GM21723 (cell line): ENCODE results near the gene PACS1.
A peak's percentile ranks its signal among the peaks of the same experiment; 100 is the strongest.
"Not testable (repeated sequence)": the region's sequence is repeated elsewhere in the genome, so short reads cannot be mapped to it uniquely, and the experiment has no call there.

Source experiments
- ATAC-seq: cut with Tn5 transposase; IDR thresholded peaks from one replicate; pipeline ENCODE4 v1.9.1; 2021; ENCODE audit warnings: mild to moderate bottlenecking, moderate library complexity; ENCODE audit not compliant: unreplicated experiment

Gene PACS1

DNA sequence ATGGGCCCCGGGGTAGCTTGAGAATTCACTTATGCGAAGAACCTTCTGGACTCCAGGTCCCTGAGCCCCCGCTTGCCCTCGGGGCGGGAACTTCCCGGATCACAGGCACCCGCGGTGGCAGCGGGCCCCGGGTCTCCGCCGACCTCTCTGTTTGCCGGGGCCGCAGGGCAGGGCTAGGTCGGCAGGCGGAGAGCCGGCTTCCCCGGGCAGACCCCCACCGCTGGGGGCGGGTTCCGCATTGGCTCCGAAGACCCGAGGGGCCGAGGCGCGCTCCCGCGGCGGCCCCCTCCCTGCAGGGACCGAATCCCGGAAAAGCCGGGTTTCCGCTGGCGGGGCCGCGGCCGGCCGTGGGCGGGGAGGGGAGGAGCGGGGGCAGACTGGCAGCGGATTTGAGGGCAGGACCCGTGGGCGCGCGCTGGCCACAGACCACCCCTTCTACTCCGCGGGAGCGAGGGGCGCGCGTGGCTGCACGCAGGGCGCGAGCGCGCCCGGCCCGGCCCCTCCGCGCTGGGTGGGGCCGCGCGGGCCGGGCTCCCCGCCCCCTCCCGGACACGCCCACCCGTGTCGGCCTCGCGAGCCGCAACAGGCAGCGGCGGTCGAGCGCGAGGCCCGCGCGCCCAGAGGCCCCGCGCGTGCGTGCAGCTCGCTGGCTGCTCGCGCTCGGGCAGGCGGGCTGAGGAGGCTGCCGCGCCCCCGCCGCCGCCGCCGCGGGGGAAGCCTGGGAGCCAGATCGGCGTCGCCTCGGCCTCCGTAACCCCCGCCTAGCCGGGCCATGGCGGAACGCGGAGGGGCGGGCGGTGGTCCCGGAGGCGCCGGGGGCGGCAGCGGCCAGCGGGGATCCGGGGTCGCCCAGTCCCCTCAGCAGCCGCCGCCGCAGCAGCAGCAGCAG, at the start of gene PACS1:
TSS of gene PACS1 (plus strand) at position 558 of the 889 bp plus-strand sequence. CDS start at position 773, 215 bp downstream.
- ATAC-seq = peak; percentile 41

DNA sequence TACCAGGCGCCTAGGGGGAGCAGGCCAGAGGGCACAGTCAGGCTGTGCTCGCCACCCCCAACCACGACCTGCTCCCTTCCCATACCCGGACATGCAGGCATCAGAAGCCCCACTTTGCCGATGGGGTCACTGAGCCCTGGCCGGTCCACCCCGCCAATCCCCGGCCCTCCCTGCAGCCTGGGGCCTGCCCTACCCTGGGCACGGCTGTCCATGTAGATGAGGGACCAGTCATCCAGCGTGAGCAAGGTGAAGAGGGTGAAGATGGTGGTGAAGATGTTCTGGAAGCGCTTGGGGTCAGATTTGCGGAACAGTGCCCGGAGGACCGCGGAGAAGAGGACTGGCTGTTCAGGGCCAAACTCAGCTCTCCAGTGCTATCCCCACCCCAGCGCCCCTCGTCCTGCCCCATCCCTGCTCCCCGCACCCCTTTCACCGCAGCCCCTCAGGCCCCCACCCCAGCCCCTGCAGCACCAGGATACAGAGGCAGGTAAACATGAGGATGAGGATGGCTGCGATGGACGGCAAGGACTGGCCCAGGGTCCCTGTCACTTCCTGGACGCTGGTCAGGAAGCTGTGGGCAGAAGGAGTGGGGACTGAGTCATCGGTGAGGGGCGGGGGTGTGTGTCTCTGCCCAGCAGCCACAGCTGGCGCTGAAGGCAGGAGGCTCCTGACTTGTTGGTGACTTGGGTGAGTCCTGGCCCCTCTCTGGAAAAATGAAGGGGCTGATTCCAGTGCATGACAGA, 49.3 kb upstream of the PACS1 start:
- ATAC-seq = no peak

DNA sequence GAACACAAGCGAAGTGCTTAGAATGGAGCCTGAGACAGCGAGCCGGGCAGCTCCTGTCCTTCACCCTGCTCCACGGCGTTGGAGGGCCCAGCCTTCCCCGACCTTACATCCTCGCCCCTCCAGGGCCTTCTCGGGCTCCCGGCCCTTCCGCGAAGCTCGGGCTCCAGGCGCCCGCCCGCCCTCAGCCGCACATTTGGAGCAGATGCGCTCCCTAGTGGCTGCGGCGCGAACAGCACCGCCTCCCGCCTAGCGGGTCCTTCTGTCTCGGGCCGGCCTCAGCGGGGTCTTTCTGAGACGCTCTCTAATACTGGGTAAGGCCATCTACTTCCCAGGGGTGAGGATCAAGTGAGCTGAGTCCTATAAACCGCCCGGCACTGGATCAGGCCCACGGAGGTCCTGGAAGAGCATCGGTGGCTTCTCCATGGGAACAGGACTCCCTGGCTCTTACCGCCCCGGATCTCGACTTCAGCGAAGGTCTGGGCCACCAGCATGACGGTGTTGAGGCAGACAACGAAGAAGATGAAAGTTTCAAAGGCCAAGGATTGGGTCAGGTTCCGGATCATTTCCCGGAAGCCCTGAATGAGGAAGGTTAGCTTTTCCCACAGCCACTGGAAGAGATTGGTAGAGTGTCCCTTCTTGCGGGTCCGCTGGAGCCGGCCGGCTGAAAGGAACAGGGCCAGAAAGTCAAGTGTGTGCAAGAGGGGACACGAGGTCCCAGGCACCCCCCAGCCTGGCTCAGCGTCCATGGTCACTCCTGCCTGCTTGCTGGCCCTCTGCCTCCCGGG, 47.5 kb upstream of the PACS1 start:
- ATAC-seq = no peak

DNA sequence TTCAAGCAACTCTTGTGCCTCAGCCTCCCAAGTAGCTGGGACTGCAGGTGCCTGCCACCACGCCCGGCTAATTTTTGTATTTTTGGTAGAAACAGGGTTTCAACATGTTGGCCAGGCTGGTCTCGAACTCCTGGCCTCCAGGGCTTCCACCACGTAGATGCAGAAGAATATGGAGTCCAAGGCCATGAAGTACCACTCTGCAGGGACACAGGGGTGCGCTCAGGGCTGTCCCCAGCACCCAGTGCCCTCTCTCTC, 47.0 kb upstream of the PACS1 start:
- not testable (repeated sequence) for ATAC-seq

DNA sequence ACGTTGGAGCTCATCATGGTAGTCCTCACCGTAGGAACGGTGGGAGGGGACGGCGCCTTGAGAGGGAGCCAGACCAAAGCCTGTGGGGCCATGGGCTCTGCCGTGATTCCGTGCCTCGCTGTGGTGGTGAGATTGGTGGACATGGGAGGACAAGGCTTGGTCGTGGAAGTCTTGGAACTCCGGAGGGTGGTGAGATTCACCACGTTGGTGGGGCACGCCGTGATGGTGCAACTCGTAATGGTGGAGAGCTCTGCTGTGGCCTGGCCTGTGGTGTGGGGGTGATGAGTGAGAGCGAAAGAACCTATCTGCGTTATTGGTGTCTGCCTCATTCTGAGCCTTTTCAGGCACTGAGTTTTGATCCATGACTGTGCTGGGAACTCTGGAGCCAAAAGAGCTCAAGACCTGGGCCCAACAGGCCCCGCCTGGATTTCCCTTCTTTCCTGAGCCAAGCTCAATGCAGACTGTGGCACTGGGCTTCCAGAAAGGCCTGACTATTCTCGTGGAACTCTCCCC, 44.0 kb upstream of the PACS1 start, which contains the start of gene CATSPER1:
TSS of gene CATSPER1 (minus strand) at position 463 of the 513 bp plus-strand sequence. CDS start at position 363, 100 bp downstream.
- no peak for ATAC-seq

DNA sequence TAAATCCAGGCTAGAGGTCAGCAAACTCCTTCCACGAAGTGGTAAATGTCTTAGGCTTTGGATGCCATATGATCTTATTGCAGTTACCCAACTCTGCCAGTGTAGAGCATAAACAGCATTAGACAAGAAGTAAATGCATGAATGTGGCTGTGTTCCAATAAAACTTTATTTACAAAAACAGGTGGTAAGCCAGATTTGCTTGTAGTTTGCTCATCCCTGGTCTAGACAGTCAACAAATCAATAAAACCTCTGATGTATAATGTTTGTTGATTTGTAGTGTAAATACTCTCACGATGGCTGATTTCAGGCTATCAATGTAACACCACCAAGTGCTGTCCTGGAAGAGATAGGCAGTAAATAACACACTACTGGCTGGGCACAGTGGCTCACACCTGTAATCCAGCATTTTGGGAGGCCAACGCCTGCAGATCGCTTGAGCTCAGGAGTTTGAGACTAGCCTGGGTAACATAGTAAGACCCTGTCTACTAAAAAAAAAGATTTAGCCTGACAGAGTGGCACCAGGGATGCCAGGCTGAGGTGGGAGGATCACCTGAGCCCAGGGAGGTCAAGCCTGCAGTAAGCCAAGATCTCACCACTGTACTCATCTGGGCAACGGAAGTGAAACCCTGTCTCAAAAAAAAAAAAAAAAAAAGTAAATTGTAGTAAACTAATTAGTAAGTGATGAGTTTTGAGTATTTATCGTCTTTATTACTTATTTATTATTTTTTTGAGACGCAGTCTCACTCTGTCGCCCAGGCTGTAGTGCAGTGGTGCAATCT, 36.9 kb upstream of the PACS1 start:
- ATAC-seq = no peak

DNA sequence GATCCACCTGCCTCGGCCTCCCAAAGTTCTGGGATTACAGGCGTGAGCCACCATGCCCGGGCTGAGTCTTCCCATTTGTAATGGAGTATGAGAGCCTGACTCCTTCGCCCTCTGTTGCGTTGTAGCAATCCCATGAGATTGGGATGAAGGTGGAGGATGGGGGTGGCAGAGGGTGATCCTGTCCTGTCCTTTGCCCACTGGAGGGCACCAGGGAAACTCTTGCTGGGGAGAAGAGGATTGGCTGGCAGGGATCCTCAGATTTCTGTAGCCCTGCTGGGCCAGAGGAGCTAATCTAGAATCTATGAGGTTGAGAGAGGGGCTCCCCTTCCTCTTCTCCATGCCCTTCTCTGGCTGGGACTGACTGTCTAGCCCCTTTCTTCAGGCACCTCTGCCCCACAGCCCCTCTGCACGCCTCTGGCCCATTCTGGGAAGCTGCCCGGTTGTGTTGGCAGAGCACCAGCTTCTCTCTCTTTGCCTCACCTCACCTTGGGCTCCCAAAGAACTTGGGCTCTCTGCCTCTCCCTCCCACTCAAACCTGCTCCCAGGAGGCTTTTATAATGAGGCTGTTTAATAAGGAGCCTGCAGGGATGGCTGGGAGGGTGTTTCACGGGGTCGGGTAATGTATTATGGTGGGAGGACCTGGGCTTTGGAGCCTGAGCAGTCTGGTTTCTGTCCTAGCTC, 34.3 kb upstream of the PACS1 start:
- no peak for ATAC-seq

DNA sequence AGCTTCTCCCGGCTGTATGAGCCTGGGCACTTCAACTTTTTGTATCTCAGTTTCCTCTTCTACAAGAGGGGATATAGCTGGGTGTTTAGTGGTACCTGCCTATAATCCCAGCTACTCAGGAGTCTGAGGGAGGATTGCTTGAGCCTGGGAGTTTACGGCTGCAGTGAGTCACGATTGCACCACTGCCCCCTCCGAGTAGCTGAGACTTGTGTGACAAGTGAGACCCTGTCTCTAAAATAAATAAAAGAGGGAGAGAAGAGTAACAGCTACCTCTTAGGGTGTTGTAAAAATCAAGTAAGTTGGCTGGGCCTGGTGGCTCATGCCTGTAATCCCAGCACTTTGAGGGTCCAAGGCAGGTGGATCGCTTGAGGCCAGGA, 33.8 kb upstream of the PACS1 start:
- ATAC-seq = no peak

DNA sequence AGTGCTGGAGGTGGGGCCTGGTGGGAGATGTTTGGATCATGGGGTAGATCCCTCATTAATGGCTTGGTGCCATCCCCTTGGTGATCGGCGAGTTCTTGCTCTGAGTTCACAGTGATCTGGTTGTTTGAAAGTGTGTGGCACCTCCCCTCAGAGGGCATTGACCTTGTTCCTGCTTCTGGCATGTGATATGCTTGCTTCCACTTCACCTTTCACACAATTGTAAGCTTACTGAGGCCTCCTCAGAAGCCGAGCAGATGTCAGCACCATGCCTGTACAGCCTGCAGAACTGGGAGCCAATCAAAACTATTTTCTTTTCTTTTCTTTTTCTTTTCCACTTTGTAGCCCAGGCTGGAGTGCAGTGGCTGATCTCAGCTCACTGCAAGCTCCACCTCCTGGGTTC, 32.7 kb upstream of the PACS1 start:
- no peak for ATAC-seq

DNA sequence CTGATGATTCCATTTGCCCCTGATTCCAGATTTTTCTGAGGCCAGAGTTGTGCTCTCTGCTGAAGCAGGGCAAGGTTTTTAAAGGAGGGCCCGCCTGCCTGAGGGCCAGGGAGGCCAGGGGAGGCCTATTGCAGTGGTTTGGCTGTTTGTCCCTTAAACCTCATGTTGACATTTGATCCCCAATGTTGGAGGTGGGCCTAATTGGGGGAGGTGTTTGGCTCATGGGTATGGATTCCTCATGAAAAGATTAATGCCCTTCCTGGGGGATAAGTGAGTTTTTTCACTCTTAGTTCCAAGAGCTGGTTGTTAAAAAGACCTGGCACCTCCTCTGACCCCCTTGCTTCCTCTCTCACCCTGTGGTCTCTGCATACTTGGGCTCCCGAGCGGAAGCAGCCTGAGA, 30.3 kb upstream of the PACS1 start:
- ATAC-seq = no peak

DNA sequence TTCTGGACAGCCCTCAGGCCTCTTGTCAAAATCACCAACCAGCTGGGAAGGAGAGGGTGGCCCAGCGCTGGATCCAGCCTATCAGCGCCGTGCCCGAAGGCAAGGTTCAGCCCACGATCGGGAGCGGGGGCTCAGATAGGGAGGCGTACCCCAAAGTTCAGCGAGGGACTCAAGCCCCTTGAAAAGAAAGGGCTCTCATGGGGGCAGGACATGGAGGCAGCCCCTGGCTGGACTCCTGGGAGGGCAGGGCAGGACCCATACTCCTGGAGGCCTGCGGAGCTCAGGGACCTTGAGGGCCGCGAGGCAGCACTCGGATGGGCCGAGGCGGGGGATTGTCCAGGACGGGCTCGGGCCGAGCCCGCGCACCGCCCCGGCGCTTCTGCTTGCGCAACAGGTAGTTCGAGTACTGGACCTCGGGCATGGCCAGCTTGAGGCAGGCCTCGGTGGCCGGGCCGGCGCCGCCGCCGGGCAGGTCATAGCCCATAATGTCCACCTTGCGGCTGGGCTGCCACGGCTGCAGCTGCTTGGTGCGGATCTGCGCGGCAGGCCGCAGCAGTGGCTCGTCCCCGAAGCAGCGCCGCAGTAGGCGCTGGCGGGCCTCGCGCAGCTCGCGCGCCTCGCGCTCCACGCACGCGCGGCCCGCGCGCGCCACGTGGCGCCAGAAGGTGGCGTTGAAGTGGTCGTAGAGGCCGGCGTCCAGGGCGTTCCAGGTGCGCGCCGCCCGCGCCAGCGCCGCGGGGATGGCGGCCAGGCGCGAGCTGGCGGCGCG, 27.7 kb upstream of the PACS1 start:
- no peak for ATAC-seq

DNA sequence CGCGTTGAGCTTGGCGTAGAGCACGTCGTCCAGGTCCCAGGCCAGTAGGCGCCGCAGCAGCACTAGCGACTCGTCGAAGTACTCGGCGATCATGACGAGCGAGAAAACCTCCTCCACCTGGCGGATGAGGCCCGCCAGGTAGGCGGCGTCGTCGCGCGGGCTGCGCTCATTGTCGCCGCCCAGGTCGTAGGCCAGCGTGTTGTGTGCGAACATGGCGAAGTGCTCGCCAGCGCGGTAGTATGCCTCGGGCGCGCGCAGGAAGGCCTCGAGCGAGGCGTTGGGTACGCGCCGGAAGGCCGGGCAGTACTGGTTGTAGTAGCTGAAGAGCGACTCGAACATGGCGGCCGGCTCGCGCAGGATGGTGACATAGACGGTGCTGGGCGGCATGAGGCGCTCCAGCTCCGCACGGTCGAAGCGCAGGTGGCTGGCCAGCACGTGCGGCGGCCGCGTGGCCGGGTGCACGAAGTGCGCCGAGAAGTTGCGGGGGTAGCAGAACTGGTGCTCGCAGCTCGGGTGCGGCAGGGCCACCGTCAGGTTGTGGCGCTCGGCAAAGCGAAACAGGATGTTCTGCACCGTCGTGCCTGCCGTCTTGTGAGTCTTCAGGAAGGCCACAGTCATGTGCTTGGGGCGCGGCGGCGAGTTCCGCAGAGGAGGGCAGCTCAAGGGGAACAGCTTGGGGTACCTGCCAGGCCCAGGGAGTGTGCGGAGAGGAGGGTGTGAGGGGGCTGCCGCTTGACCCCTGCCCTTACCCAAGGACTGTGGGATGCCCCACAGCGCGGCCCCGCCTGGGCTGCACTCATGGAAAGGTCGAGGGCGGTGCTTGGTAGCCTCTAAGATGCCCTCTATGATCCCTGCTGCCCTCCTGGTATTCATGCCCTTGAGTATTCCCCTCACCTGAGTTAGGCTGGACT, 26.8 kb upstream of the PACS1 start:
- no peak for ATAC-seq

DNA sequence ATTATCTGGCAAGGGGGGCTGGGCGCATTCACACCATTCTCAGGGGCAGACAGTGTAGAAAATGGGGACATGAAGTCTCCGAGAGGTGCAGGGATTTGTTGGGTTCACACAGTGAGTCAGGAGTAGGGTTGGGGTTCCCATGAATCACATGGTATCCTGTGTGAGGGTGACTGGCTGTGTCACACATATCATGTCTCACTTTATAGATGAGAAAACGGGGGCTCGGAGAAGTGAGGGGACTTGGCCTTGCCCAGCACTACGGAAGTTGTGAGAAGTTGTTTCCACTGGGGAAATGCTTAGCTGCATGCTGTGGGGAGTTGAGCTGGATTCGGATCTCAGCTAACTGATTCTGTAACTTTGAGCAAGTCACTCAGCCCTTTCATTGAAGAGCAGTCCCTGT, 25.3 kb upstream of the PACS1 start:
- ATAC-seq = no peak

DNA sequence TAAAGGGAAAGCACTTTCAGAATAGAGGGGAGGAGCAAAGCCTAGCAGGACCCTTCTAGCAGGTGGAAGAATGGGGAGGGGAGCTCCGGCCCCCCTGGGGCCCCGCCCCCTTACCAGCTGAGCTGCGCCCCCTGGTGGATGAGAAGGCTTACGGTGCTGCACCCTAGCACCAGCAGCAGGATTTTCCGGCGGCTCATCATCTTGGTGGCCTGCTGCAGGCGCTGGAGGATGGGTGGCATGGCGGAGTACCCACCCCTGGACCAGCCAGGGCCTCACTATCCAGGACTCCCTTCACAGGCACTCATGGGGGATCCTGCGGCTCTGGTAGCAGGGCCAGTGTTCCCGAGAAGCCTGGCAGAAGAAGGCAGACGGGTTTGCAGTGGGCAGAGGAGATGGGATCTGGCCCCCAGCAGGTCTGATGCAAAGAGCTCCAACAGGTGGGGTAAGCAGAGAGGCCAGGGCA, 24.9 kb upstream of the PACS1 start:
- peak; percentile 83 for ATAC-seq

DNA sequence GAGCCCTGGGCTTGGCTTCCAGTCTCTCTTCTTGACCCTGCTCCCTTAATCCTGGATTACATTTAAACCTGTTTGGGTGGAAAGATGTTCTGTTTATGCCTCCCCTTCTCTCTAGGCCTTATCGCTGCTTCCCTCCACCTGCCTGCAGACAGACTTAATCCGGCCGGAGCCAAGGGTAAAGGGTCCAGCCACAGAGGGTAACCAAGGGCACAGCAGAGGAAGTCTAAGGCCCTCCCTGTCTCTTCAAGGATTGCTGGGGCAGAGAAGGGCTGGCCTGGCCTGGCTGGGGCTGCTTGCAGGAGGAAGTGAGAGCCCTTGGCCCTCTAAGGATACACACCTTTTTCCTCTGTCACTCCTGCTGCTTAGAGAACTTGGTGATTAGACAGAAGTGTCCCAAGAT, 23.2 kb upstream of the PACS1 start:
- no peak for ATAC-seq

DNA sequence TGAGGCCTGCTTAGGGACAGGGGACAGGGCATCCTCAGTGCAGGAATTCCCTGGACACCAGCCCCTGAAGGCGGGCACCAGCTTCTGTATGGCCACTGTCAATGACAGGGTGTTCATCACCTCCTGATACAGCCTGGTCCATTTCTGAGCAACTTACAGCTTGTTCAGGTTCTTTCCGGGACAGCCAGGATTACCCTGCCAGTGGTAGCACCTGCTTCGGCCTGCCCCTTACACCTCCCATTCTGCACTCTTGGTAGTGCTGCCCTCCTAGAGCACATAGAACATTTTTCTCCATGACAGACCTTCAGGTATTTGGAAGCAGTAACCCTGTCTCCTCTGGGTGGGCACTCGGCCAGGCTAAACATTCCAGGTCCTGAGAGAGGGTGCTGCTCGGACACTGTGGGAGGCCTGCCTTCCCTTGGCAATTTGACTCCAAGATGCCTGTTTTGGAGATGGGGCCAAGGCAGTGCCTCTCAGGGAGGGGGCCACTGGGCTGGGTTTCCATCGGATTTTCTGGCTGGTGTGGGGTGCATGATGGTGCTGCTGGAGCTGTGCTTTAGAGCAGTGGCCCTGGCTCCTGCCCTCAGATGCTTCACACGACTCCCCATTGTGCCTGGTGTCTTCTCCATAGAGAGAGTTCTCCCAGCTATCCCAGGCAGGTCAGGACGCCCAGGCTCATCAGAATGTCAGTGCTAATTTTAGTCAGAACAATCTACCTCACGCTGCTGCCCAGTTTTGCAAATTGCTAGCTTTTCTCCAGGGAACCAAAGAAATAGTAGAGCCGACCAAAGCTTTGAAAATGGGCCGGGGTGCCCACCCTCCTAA, 22.3 kb upstream of the PACS1 start:
- no peak for ATAC-seq
